GM12891 (cell line): ENCODE results near the gene VWA5B2.

Source experiments
- POLR2A ChIP-seq: IDR thresholded peaks from 2 replicates; pipeline ENCODE4 v1.6.1; 2011; ENCODE audit warnings: low read depth, low read length, control low read depth
- POLR2AphosphoS5 ChIP-seq: IDR thresholded peaks from 2 replicates; pipeline ENCODE4 v1.6.1; 2011; ENCODE audit warnings: low read depth, low read length, control low read depth
- SPI1 ChIP-seq: IDR thresholded peaks from 2 replicates; pipeline ENCODE4 v1.6.1; 2011; ENCODE audit warnings: low read depth, low read length, control low read depth

- TF ChIP-seq POLR2A (no peak), POLR2AphosphoS5 (no peak), SPI1 (no peak)
These were observed 10.3 kb downstream of the VWA5B2 start for GRCh38 chr3:184239708-184240107.
